NOMO-1 (cell line): Measurements from ENCODE around the gene DGKI.

Experiments used
- DNase-seq, 2 experiments: peaks; one replicate each; lab custom pipeline; 2025; ENCODE audit not compliant: unreplicated experiment in 2 of 2; lab: John Stamatoyannopoulos, UW

Gene DGKI

DNA sequence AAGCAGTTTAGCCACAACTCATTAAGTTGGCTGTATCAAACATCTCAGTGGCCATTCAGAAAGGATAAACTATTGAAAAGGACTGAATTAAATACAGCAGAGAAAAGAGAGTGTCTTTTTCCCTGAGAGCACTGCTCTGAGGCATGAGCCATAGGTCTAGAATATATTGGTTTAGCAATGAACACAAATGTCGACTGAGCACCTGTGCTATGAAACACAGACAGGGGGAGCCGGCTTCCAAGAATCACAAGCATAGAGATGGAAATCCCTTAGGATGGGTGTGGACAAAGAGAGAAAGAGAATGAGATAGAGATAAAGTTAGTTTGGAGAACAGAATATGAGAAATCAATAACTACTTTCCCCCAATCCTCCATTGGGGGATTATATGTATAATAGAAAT is 54.8 kb downstream of the DGKI start:
- DNase-seq = no peak

DNA sequence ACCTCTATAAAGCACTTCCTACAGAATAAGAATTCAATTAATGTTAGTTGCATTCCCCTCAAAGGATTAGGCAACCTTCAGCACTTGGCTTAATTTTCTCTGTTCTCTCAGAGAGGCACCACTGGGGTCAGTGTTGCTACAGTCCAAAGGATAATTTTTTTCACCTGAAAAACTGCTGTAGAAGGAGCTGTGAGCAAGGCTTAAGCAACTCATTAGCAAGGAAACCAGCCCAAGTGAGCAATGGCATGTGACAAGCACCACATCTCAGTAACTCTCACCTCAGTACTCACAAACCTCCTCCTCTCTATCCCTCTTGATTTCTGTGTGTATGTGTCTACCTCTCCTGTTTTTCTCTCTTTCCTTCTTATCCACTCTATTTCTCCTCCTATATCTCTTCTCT is 55.9 kb downstream of the DGKI start:
- no peak for DNase-seq

GRCh38 chr7:137789215-137789882 is 57.4 kb downstream of the DGKI start:
- no peak for DNase-seq

GRCh38 chr7:137787301-137787976 is 59.3 kb downstream of the DGKI start:
- no peak for DNase-seq

GRCh38 chr7:137778511-137778910 is 68.3 kb downstream of the DGKI start:
- DNase-seq = no peak

DNA sequence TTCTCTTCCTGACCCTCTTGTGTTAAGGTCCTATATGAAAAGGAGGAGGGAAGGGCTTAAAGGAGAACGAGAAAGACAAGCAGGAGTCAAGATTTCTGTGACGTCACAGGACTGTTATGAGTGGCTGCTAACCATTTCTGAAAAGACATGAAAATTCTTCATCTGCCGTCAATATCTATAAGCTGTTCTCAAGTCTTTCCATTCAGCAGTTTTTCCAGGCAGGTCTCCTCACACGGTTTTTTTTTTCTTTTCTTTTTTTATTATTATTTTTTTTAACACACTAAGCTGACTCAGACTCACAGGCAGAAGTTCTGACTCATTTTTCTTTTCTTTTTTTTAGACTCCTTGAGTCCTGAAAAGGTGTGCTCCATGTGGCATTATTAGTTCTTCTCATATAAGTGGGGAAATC is 72.0 kb downstream of the DGKI start:
- no peak for DNase-seq

- DNase-seq = no peak
Measured at GRCh38 chr7:137772748-137773147, 74.0 kb downstream of the DGKI start.

- no peak for DNase-seq
Measured at GRCh38 chr7:137772316-137772715, 74.5 kb downstream of the DGKI start.

GRCh38 chr7:137771679-137772078 is 75.1 kb downstream of the DGKI start:
- DNase-seq = no peak

GRCh38 chr7:137771273-137771672 is 75.5 kb downstream of the DGKI start:
- DNase-seq = no peak

DNA sequence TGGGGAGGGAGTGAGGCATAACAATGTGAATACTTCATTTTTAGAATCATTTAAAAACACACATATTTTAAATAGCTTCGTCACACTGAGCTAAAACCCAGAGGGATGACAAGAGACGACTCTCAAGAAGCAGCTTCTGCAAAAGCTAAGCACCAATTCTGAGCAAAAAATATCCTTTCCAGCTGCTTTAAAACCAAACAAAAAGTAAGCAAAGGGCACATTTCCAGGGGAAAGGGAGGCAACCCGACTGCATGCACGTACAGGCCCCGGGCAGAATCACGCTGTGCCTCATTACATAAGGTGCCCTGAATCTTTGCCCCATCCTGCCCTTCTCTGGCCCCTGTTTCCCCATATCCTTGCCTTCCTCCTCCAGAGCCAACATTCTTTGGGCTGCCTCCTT is 78.4 kb downstream of the DGKI start:
- no peak for DNase-seq

- DNase-seq = no peak
Measured at GRCh38 chr7:137762334-137762733, 84.4 kb downstream of the DGKI start.

DNA sequence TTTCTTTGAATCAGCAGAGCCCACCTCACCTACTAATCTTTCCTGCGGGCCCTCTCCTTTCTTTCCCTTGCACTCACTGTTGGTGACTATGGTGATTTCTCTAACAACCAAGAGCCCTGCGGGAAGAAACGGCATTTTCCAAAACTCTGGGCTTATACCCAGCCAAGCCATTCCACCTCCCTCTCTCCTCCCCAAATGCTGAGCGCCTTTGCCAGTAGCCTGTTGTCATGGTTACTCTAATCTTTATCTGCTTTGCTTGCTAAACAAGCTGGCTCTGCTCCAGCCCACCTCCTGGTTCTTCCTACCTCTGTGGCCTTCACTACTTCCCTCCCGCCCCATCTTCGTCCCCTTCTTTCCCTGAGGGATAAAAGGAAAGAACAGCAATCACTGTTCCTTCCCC is 86.7 kb downstream of the DGKI start:
- no peak for DNase-seq

GRCh38 chr7:137757146-137757925 is 89.4 kb downstream of the DGKI start:
- no peak for DNase-seq

DNA sequence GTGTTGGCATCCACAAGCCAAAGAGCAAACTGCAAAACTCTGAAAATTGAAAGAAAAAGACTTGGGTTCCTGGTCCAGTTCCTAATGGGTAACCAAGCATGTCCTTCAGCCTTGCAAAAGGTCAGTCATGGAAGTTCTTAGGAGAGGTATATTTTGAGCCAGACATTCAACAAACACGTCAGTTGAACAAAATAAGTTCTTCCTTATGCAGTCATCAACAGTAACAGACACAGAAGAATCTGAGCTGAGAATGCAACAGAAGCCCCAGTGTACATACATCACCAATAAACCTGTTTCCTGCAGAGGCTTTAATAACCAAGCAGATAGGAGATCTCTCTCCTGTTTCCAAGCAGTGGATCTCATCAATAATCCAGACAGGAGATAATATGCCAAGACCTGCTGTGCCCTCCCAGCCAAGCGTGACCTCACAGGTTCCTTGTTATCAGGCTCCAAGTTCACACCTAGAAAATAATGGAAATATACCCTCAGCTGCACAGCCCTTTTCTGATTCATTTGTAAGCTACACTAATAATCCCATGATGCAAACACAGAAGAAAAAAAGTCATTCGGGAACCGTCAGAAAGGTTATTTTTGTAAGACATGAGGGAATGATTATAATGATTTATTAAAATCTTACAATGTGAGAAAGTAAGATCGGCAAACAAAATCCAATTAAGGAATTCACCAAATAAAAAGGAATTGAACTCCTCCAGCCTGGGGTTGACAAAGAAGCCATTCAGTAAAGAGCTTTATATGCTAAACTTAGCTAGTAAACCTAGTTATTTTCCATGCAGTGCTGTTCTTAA is 90.7 kb downstream of the DGKI start:
- DNase-seq = no peak

- no peak for DNase-seq
Measured at GRCh38 chr7:137755427-137755826, 91.3 kb downstream of the DGKI start.

GRCh38 chr7:137753948-137754851 is 92.6 kb downstream of the DGKI start:
- DNase-seq = no peak

DNA sequence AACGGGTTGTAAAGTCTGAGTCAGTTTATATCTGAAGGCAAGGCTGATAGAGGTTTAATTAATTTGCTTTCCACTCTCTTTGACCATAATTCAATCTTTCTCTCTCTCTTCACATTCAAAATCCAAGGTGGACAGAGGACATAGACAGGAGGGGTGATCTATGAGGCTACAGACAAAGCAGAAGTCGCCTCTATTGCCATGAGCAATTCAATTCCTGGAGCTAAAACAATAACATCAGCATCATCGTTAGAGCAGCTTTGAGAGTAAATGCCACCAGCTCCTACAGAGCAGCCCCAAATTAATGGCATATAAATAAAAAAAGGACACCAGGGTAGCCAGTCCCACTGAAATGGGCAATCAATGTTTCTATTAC is 93.2 kb downstream of the DGKI start:
- DNase-seq = no peak

DNA sequence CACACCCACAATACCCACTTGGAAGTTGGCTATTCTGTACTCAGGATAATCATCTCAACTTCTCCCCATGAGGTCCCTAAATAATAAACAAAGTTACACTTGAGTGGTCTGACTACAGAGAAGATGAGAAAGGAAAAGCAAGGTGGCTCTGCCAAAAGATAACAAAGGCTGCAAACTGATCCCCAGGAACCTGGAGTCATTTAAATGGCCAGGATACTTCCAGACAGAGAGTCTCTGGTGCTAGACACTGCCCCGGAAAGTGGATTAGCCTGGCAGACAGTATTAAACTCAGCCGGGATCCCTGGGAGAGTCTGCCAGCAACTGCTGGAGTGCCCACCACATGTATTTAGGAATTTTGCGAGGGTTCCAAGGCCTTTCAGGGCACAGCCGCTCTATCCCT is 93.7 kb downstream of the DGKI start:
- no peak for DNase-seq

- no peak for DNase-seq
Measured at GRCh38 chr7:137751361-137752009, 95.3 kb downstream of the DGKI start.
